Liver (tissue), 9 donors: ENCODE data around the gene LAMC1. TPM values are rescaled to one million over a fixed set of nuclear protein-coding genes. Genes with fewer than 3 reads are reported as not detected.

ENCODE experiments used
- DNase-seq: peaks from one replicate; pipeline ENCODE4 v3.0.0-alpha.2; 2017; ENCODE audit warnings: low spot score
- H3K27ac ChIP-seq, 2 donors: one replicate each; pipeline ENCODE4 v1.7.0; 2013; ENCODE audit warnings: inconsistent platforms in 2 of 2, low read length in 2 of 2, control low read depth in 1 of 2, low read depth in 1 of 2, mild to moderate bottlenecking in 1 of 2
- H3K27me3 ChIP-seq, 4 donors: one replicate each; pipeline versions ENCODE4 v1.6.1 to v1.7.0; 2013; ENCODE audit warnings: low read length in 3 of 4, inconsistent platforms in 1 of 4, mild to moderate bottlenecking in 1 of 4, moderate library complexity in 1 of 4; ENCODE audit not compliant: control insufficient read depth in 4 of 4, insufficient read depth in 4 of 4
- H3K36me3 ChIP-seq, 4 donors: one replicate each; pipeline versions ENCODE4 v1.6.1 to v1.7.0; 2013; ENCODE audit warnings: low read length in 3 of 4, mild to moderate bottlenecking in 3 of 4, low read depth in 1 of 4, moderate library complexity in 1 of 4; ENCODE audit not compliant: control insufficient read depth in 4 of 4, insufficient read depth in 3 of 4
- H3K4me1 ChIP-seq, 4 donors: one replicate each; pipeline versions ENCODE4 v1.6.1 to v1.7.0; 2013; ENCODE audit warnings: low read length in 3 of 4, mild to moderate bottlenecking in 3 of 4, moderate library complexity in 1 of 4; ENCODE audit not compliant: control insufficient read depth in 4 of 4, insufficient read depth in 4 of 4
- H3K4me3 ChIP-seq, 3 donors: one replicate each; pipeline versions ENCODE4 v1.6.1 to v1.7.0; 2013; ENCODE audit warnings: low read length in 3 of 3, control low read depth in 1 of 3, low read depth in 1 of 3, mild to moderate bottlenecking in 1 of 3
- H3K9ac ChIP-seq, 2 donors: one replicate each; pipeline ENCODE4 v1.7.0; 2013; ENCODE audit warnings: low read length in 2 of 2, mild to moderate bottlenecking in 2 of 2, moderate library complexity in 2 of 2, control low read depth in 1 of 2, low read depth in 1 of 2
- H3K9me3 ChIP-seq, 4 donors: one replicate each; pipeline versions ENCODE4 v1.6.1 to v1.7.0; 2013; ENCODE audit warnings: low read length in 3 of 4; ENCODE audit not compliant: control insufficient read depth in 4 of 4
- ATF3 ChIP-seq: IDR thresholded peaks from 2 replicates; pipeline ENCODE4 v1.6.1; 2016; ENCODE audit warnings: antibody characterized with exemption
- CTCF ChIP-seq: fragments of 150-350 bp; IDR thresholded peaks from 2 replicates; pipeline ENCODE4 v1.5.1; 2017; ENCODE audit warnings: improper control_type of control experiment, low read depth, low read length; ENCODE audit not compliant: missing input control
- EGR1 ChIP-seq, 2 donors: IDR thresholded peaks; 2 replicates each; pipeline ENCODE4 v1.6.1; 2016 to 2018; ENCODE audit warnings: antibody characterized with exemption in 2 of 2, low read depth in 2 of 2
- FOXA1 ChIP-seq: IDR thresholded peaks from 2 replicates; pipeline ENCODE4 v1.6.1; 2016; ENCODE audit warnings: antibody characterized with exemption
- FOXA2 ChIP-seq: IDR thresholded peaks from 2 replicates; pipeline ENCODE4 v1.6.1; 2016; ENCODE audit warnings: antibody characterized with exemption
- GABPA ChIP-seq, 2 donors: IDR thresholded peaks in 1 of 2; conservative IDR thresholded peaks in 1 of 2; 2 replicates each; pipeline ENCODE4 v1.6.1; 2016; ENCODE audit warnings: antibody characterized with exemption in 2 of 2, mild to moderate bottlenecking in 1 of 2, moderate library complexity in 1 of 2
- HNF4A ChIP-seq, 2 donors: conservative IDR thresholded peaks; 2 replicates each; pipeline ENCODE4 v1.6.1; 2016; ENCODE audit warnings: antibody characterized with exemption in 2 of 2, mild to moderate bottlenecking in 2 of 2
- HNF4G ChIP-seq: IDR thresholded peaks from 2 replicates; pipeline ENCODE4 v1.6.1; 2016; ENCODE audit warnings: antibody characterized with exemption
- JUND ChIP-seq, 2 donors: IDR thresholded peaks; 2 replicates each; pipeline ENCODE4 v1.6.1; 2016; ENCODE audit warnings: antibody characterized with exemption in 2 of 2
- MAX ChIP-seq: IDR thresholded peaks from 2 replicates; pipeline ENCODE4 v1.6.1; 2016; ENCODE audit warnings: antibody characterized with exemption
- NR2F2 ChIP-seq: IDR thresholded peaks from 2 replicates; pipeline ENCODE4 v1.6.1; 2016; ENCODE audit warnings: antibody characterized with exemption
- REST ChIP-seq: IDR thresholded peaks from 2 replicates; pipeline ENCODE4 v1.6.1; 2016; ENCODE audit warnings: antibody characterized with exemption, mild to moderate bottlenecking
- SP1 ChIP-seq: IDR thresholded peaks from 2 replicates; pipeline ENCODE4 v1.6.1; 2018; ENCODE audit warnings: antibody characterized with exemption, mild to moderate bottlenecking
- TAF1 ChIP-seq: conservative IDR thresholded peaks from 2 replicates; pipeline ENCODE4 v1.6.1; 2016; ENCODE audit warnings: antibody characterized with exemption, mild to moderate bottlenecking
- YY1 ChIP-seq: IDR thresholded peaks from 2 replicates; pipeline ENCODE4 v1.6.1; 2016; ENCODE audit warnings: antibody characterized with exemption, mild to moderate bottlenecking
- ZBTB33 ChIP-seq: IDR thresholded peaks from 2 replicates; pipeline ENCODE4 v1.6.1; 2016; ENCODE audit warnings: antibody characterized with exemption
- WGBS: extraction: QIAGEN DNeasy Blood & Tissue Kit; methylation state at CpG from one replicate; pipeline ENCODE4 v1.1.7; 2013; 5-methylcytosine and 5-hydroxymethylcytosine counted together
- polyA plus RNA-seq, 2 donors: library from polyadenylated mRNA; stranded (reverse) in 1 of 2; unstranded in 1 of 2; fragments of 200-250 nt in 1 of 2; fragments of >200 nt in 1 of 2; fragmentation: Nextera tagmentation in 1 of 2; extraction: Ambion mirVana in 1 of 2; gene quantifications; one replicate each; pipeline versions ENCODE4 v1.2.1 to v1.2.3, GENCODE V29; 2013 to 2015
- total RNA-seq, 2 donors: library from RNA; depleted of rRNA; stranded (reverse); fragments of >200 nt; gene quantifications; one replicate each; pipeline ENCODE4 v1.2.3, GENCODE V29; 2014
- donor health status: healthy.
- donor health status: healthy.
- donor health status: healthy.
- donor health status: healthy.
- donor health status: healthy.

LAMC1 gene
- total and polyA plus RNA-seq, 4 donors, result 5.3 to 35.1 (median 19.7) TPM

- TF ChIP-seq GABPA (IDR thresholded peaks at IDR 0.05 in 1 of 2, conservative IDR thresholded peaks at IDR 0.05 in 1 of 2) (no peak), TAF1 (no peak), ATF3 (no peak)
Measured at GRCh38 chr1:183025782-183026774, 2.9 kb downstream of the LAMC1 start (continued).

- no peak overlapping the region for H3K27ac ChIP-seq
- 86% methylated on average over 3 of the region's 3 CpGs for WGBS
- H3K27me3 ChIP-seq, result no peaks in the 10 kb centered on the region
- H3K4me1 ChIP-seq, result peaks cover 0 to 16% (median 9%) of the 10 kb centered on the region in 4 donors
- H3K9me3 ChIP-seq, result no peaks in the 10 kb centered on the region
- no peaks in the 10 kb centered on the region for H3K36me3 ChIP-seq
- no peak overlapping the region for H3K4me3 ChIP-seq
- no peak overlapping the region for H3K9ac ChIP-seq
- TF ChIP-seq JUND (IDR thresholded peaks at IDR 0.05) (no peak), ATF3 (no peak), MAX (no peak), EGR1 (IDR thresholded peaks at IDR 0.05; ENCODE audit: low read depth in 2 of 2) (no peak), REST (no peak), FOXA2 (no peak), NR2F2 (no peak), YY1 (no peak), HNF4G (no peak), HNF4A (conservative IDR thresholded peaks at IDR 0.05) (no peak), FOXA1 (no peak), CTCF (no peak), GABPA (IDR thresholded peaks at IDR 0.05 in 1 of 2, conservative IDR thresholded peaks at IDR 0.05 in 1 of 2) (no peak), ZBTB33 (no peak), SP1 (no peak)
- no peak for DNase-seq
Measured at GRCh38 chr1:183027031-183027430, 3.8 kb downstream of the LAMC1 start.
